T-helper 1 cell (primary cell): ENCODE data around the gene CRIP2.

Source experiments
- DNase-seq, 5 donors: peaks; one replicate each; pipeline ENCODE4 v3.0.0-alpha.2; 2012 to 2020

Gene CRIP2

DNA sequence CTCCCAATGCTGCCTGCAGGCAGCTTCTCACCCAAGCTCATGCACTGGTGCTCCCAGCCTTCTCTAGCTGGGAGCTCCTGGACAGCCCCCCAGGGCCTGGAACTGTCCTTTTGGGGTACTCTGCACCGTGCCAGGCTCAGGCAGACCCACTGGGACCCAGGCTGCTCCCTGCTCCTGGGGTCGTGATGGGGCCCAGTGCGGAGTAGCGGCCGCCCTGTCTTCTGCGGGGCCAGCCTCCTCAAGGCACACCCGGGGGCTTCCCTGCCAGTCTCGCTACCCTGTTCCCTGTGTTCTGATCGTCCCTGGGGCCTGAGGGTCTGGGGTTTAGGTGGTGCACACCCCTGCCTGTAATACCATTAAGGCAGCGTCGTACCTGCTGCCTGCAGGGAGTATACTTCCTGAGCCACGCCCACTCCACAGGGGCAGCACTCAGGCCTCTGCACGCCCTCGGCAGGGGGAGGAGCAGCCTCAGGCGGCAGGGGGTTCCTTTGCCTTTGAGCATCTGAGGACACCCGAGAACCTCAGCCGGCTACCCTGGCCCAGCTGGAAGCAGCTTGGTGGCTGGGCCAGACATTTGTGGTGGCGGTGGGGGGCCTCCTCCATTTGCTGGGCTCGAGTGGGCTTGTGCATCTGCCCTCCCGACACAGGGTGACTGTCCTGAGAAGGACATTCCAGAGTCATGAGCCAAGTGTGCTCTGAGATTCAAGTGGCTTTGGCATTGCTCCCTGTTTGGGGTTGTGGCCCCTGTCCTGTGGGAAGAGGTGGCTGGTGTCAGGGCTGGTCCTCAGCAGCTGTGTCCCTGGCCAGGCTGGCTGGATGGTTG lies 9.2 kb upstream of the CRIP2 start:
- no peak for DNase-seq

- DNase-seq = no peak
These were observed 7.9 kb upstream of the CRIP2 start for GRCh38 chr14:105466531-105467248.

DNA sequence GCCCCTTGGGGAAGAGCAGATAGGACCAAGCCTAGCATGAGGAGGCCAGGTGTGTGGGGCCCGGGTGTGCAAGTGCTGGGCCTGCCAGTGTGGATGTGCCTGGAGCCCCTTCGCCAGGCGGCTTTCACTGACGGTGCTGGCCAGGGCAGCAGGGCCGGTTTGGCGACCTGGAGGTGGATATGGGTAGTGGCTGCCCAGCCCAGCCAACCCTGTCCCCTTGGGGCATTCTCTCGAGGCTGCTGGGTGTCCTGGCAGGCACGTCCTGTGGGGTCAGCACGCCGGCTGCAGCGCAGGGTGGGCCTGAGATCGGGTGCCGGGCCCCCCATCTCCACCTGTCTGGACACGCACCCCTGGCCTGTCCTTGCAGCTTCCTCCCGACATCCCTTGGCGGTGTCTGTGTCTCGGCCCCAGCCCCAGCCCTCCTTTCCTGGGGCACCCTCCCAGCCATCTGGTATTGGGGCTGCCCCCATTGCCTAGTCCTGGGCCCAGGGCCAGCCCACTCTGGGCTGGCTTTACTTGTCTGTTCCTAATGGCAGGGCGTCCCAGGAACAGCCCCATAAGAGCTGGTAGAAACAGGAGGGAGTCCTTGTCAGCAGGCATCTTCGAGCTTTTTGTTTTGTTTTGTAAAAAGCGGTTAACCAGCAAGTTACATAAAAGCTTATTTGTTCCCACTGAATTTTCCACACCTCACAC lies 7.2 kb upstream of the CRIP2 start:
- no peak for DNase-seq

DNA sequence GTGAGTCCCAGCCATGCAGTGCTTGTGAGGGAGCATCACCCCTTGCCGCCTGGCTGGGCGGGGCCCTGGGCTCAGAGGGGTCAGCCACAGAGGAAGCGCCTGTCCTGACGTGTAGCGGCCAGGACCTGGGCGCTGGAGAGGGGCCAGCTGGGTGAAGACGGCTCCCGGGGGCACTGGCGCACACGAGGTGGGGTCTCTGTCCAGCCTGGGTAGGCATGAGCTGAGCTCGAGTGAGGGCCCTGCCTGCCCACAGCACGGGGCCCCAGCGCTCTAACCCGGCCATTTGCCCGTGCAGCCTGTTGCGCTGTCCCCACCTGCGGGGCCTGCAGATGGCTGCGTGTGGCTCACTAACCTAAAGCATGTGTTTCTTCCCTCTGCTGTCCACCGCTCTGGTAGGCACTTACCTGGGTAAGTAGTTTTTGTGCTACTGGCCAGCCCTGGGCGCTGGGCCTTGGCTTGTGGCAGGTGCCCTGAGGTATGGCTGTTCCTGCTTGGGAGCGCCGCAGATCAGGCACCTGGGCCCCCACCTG lies 6.6 kb upstream of the CRIP2 start:
- no peak for DNase-seq

DNA sequence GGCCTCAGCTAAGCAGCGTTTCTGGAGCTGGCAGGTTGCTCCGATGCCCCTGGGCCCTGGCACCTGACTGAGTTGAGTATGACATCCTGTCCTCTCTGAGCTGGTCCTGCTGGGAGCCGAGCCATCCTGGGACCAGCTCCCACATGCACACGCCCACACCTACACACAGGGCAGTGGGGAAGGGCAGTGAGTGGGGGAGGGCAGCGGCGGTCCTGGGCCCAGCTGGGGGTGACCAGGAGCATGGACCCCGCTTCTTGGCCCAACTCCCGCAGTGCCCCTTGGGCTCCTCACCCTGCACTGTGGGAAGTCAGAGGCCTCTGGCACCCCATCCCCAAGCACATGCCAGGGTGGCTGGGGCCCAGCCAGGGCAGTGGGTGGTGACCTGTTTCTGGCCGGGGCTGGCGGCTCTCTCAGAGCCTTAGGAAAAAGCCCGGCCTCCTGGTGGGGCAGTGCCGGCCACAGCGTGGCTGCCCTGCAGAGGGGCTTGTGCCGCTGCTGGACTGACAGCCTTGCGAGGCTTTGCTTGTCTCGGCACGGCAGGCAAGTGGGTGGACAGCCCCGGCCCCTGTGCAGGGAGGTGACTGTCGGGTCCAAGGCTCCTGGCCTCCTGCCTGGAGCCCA lies 5.9 kb upstream of the CRIP2 start:
- DNase-seq = no peak

DNA sequence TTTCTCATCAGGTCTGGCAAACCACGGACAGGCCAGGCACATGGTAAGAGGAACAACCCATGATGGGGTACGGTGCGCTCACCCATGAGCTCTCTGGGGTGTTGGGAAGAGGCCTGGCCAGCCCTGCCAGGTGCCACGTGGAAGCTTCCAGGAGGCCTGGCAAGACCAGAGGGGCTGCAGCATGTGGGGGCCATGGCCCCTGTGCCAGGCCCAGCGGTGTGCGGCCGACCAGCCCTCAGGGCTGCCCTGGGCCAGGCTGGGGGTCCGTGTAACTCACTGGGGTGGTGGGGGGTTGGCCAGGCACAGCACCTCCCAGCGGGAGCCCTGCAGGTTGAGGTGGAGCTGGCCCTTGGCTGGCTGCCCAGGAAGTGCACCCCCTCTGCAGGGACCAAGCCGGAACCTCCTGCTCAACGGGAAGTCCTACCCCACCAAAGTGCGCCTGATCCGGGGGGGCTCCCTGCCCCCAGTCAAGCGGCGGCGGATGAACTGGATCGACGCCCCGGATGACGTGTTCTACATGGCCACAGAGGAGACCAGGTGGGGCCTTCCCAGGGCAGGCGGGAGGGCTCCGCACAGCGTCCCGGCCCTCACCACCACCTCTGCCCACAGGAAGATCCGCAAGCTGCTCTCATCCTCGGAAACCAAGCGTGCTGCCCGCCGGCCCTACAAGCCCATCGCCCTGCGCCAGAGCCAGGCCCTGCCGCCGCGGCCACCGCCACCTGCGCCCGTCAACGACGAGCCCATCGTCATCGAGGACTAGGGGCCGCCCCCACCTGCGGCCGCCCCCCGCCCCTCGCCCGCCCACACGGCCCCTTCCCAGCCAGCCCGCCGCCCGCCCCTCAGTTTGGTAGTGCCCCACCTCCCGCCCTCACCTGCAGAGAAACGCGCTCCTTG lies 4.9 kb upstream of the CRIP2 start:
- no peak for DNase-seq

DNA sequence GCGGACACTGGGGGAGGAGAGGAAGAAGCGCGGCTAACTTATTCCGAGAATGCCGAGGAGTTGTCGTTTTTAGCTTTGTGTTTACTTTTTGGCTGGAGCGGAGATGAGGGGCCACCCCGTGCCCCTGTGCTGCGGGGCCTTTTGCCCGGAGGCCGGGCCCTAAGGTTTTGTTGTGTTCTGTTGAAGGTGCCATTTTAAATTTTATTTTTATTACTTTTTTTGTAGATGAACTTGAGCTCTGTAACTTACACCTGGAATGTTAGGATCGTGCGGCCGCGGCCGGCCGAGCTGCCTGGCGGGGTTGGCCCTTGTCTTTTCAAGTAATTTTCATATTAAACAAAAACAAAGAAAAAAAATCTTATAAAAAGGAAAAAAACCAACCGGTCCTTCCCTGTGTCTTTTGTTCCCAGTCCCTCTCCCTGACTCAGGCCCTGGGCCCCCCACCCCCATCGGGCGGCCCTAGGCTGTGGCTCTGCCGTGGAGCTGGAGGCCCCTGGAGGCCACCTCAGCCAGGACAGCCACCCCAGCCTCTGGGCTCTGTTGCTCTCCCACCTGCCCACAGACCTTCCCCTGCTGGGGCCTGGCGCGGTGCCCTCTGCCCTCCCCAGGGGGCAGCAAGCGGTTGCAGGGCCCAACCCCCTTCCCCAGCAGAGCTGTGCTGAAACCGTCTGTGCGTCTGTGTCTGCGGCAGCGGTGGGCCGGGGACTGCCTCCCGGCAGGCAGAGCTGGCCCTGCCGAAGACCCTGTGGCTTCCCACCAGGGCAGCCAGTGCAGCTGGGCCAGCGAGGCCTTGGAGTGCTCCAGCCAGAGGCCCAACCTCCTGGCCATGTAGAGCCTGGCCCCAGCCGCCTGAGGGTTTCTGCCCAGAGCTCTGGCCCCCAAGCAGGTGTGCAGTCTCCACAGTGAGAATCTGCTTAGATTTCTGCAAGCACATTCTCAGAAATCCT lies 4.0 kb upstream of the CRIP2 start:
- DNase-seq = no peak

DNA sequence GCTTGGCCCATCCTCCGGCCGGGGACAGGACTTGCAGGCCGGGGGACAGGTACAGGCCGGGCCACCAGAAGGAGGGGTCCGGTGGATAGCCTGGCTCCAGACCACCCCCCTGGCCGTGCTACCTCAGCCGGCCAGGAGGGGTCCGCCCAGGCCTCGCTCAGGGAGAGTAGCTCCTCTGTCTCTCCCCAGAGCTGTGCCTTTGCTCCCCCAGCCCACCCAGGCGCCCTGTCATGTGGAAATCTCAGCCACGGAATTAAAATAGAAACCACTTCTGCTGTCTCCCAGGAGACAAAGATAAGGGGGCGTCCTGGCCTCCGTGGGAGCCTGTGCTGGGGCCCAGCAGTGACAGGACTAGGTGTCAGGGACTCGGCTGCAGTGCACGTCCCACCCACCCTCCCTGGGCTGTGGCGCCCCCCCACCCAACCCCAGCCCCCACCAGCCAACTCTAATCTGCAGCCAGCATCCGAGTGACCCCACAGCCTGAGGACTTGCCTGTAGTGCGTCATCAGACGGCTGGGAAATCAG lies 3.3 kb upstream of the CRIP2 start:
- no peak for DNase-seq

GRCh38 chr14:105471823-105472485 lies 2.7 kb upstream of the CRIP2 start:
- DNase-seq = no peak

GRCh38 chr14:105472486-105472991 lies 2.1 kb upstream of the CRIP2 start:
- no peak for DNase-seq

DNA sequence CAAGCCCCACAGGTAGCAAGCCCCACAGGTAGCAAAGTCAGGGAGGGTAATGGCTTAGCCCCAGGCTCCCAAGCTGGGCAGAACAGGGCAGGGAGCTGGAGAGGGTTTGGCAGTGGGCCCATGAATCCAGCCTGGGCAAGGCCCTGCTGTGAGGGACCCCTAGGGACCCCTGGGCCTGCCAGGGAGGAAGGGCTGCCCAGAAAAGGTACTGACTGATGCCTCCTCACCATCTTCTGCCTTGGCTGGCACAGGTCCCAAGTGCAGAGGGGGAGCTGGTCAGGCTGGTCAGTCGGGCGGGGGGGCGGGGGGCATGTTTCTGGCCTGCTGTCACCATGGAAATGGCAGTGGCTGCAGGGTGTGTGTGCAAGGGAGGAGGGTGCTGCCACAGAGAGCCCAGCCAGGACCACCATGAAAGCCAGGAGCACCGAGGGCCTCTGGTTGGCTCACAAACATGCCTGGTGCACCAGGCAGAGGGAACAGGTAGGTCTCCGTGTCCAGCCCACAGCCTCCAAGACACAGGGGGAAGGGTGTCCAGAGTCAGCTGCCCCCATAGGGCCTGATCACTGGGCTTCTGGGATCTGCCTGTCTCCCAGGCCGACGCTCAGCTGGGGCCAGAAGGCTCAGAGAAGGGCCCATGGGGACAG lies 1.5 kb upstream of the CRIP2 start:
- DNase-seq = no peak

- peak; percentile 40 to 83 (median 82) for DNase-seq
These were observed 741 bp upstream of the CRIP2 start for GRCh38 chr14:105473677-105474482.

- no peak for DNase-seq
These were observed 862 bp downstream of the CRIP2 start for GRCh38 chr14:105475269-105476096.

DNA sequence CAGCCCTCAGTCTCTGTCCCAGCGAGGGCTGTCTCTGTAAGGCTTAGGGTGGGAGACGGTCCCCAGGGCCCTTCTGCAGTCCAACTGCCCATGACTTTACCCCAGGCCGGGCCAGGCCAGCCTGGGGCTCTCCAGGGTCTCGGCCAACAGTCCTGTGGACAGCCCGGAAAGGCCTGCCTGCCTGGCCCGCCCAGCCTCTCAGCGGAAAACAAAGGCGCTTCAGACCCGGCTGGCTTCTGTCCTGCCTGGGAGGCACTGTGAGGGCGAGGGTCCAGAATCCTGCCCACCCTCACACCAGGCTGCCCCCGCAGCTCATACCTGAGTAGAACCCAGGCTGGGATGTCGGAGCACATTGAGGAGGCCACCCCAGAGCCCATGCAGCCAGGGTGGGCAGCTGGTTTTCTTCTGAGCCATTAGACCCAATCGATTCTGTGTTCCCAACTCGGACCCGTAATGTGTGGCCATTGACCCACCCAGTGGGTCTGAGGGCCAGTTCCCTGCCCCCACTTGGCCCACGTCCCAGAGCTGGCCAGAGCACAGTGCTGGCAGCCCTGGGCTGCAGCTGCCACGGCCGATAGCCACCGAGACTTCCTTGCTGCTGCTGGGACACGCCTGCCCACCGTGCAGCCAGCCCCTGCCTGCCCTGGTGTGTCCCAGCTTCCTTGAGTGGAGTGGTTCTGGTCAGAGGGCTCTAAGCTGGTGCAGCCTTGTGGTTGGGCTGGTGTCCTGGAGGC lies 1.6 kb downstream of the CRIP2 start:
- DNase-seq = no peak

DNA sequence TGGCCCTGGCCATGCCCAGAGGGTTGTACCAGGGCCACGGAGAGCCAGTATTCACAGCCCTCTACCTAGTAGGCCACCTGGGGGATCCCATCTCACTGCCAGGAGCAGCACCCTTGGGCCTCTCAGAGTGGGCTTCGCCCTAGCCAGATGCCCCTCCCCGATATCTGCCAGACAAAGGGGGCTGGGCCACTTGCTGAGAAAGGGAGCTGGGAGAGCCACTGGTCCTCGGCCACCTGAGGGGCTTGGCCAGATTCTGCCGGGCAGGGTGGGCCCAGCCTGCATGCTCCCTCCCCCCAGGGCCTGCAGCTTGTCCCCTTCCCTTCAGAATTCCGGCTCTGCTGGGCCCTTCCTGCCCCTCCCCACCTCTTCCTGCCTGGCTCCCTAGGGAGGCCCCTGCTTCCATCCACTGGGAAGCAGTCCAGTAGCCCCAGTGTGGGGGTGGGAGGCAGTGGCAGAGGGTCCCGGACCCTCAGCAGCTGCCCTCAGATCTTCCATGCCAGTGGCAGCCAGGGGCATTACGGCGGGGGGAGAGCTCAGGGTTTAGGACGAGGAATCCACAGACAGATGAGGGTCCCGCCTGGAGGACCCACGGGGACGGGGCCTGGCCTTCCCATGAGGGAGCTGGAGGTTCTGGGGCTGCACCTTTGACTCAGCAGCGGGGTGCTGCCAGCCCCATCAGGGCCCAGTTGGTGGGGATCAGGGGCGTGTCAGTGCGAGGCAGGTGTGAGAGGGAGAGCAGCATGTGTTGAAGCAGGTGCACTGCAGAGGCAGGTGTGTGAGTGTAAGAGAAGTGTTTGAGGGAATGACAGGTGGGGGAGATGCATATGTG lies 2.4 kb downstream of the CRIP2 start:
- no peak for DNase-seq
